K562 (cell line): ENCODE results near the gene HMG20B. TPM values are rescaled to one million over a fixed set of nuclear protein-coding genes. Genes with fewer than 3 reads are reported as not detected.
A peak's percentile ranks its signal among the peaks of the same experiment; 100 is the strongest.

Experiments
- ATF6 ChIP-seq: sonication (generic); formaldehyde crosslinking; IDR thresholded peaks from 2 replicates; pipeline ENCODE4 v1.4.0; 2020; ENCODE audit warnings: mild to moderate bottlenecking, missing genetic modification reagents
- ATF7 ChIP-seq: fragments of 450-650 bp; IDR thresholded peaks from 2 replicates; pipeline ENCODE4 v1.7.1; 2014; ENCODE audit warnings: mild to moderate bottlenecking, moderate library complexity
- BCLAF1 ChIP-seq, 2 experiments: fragments of 450-650 bp in 1 of 2; IDR thresholded peaks; 2 replicates each; pipeline ENCODE4 v1.6.1; 2011 to 2017; ENCODE audit warnings: low read depth in 2 of 2, antibody characterized with exemption in 1 of 2, borderline replicate concordance in 1 of 2, low read length in 1 of 2, mild to moderate bottlenecking in 1 of 2, mixed read lengths in 1 of 2; ENCODE audit not compliant: control insufficient read depth in 1 of 2
- CHD2 ChIP-seq: IDR thresholded peaks from 2 replicates; pipeline ENCODE4 v1.6.1; 2011; ENCODE audit warnings: low read depth, low read length
- CTBP1 ChIP-seq: fragments of 450-650 bp; IDR thresholded peaks from 2 replicates; pipeline ENCODE4 v1.6.1; 2016; ENCODE audit warnings: borderline replicate concordance
- E2F6 ChIP-seq, 2 experiments: IDR thresholded peaks; 2 replicates each; pipeline ENCODE4 v1.6.1; 2011; ENCODE audit warnings: borderline replicate concordance in 1 of 2, control low read depth in 1 of 2, low read depth in 1 of 2, low read length in 1 of 2, mild to moderate bottlenecking in 1 of 2, mixed read lengths in 1 of 2, moderate library complexity in 1 of 2; ENCODE audit not compliant: insufficient read depth in 1 of 2, insufficient read length in 1 of 2, poor library complexity in 1 of 2, severe bottlenecking in 1 of 2; ENCODE audit errors: extremely low read depth in 1 of 2
- ELF2 ChIP-seq: fragments of 250-450 bp; sonication (Bioruptor Pico); IDR thresholded peaks from 2 replicates; pipeline ENCODE4 v1.5.0; 2021; ENCODE audit warnings: mild to moderate bottlenecking
- ETV1 ChIP-seq: fragments of 450-650 bp; conservative IDR thresholded peaks from 2 replicates; pipeline ENCODE4 v1.6.1; 2016; ENCODE audit warnings: missing genetic modification characterization, control low read depth, low read depth, missing compliant biosample characterization
- GATAD2A ChIP-seq: fragments of 450-650 bp; IDR thresholded peaks from 2 replicates; pipeline ENCODE4 v1.6.1; 2017
- HDAC1 ChIP-seq, 2 experiments: fragments of 450-650 bp; IDR thresholded peaks; 2 replicates each; pipeline ENCODE4 v1.6.1; 2016 to 2017; ENCODE audit warnings: inconsistent platforms in 1 of 2, mild to moderate bottlenecking in 1 of 2, moderate library complexity in 1 of 2
- PCBP2 ChIP-seq: fragments of 200-400 bp; formaldehyde crosslinking; IDR thresholded peaks from 2 replicates; pipeline ENCODE4 v1.6.1; 2018; ENCODE audit warnings: low read length, low read depth, mild to moderate bottlenecking, moderate library complexity; ENCODE audit not compliant: poor library complexity, severe bottlenecking
- POLR2H ChIP-seq: IDR thresholded peaks from 2 replicates; pipeline ENCODE4 v1.6.1; 2016; ENCODE audit warnings: missing genetic modification characterization, low read depth, mild to moderate bottlenecking, control low read depth, missing compliant biosample characterization, moderate library complexity
- XRCC4 ChIP-seq: IDR thresholded peaks from one replicate; pipeline ENCODE4 v1.6.1; 2011; ENCODE audit not compliant: insufficient read depth, insufficient read length; ENCODE audit errors: extremely low read depth
- ZBTB7A ChIP-seq: IDR thresholded peaks from 2 replicates; pipeline ENCODE4 v1.6.1; 2011; ENCODE audit warnings: low read depth, mild to moderate bottlenecking, low read length, moderate library complexity, borderline replicate concordance; ENCODE audit not compliant: control insufficient read depth
- ZFP1 ChIP-seq: fragments of 450-650 bp; formaldehyde crosslinking; IDR thresholded peaks from 2 replicates; pipeline ENCODE4 v1.4.0; 2020; ENCODE audit warnings: mild to moderate bottlenecking, mixed read lengths
- ZNF174 ChIP-seq: fragments of 250-450 bp; sonication (Bioruptor Pico); IDR thresholded peaks from 2 replicates; pipeline ENCODE4 v1.4.0; 2020; ENCODE audit warnings: mild to moderate bottlenecking
- ZNF431 ChIP-seq: sonication (generic); formaldehyde crosslinking; IDR thresholded peaks from 2 replicates; pipeline ENCODE4 v1.8.0; 2022; ENCODE audit warnings: mild to moderate bottlenecking, missing genetic modification reagents
- ZNF583 ChIP-seq: fragments of 250-450 bp; sonication (Bioruptor Pico); IDR thresholded peaks from 2 replicates; pipeline ENCODE4 v1.4.0; 2020
- ZNF780A ChIP-seq: fragments of 250-450 bp; sonication (Bioruptor Pico); IDR thresholded peaks from 2 replicates; pipeline ENCODE4 v1.5.0; 2021; ENCODE audit warnings: mild to moderate bottlenecking
- polyA plus RNA-seq, 8 experiments: library from polyadenylated mRNA; depleted of rRNA in 4 of 8; stranded (reverse) in 5 of 8; unstranded in 3 of 8; fragments of >200 nt; fragmentation: Nextera tagmentation in 2 of 8; fragmentation: Illumina TruSeq in 1 of 8; extraction: Ambion mirVana in 2 of 8; extraction: Trizol in 1 of 8; gene quantifications; 2 replicates each; pipeline versions ENCODE4 v1.2.1 to v1.2.3, GENCODE V29; 2011 to 2014; ENCODE audit warnings: inconsistent platforms in 1 of 8, missing spikeins in 1 of 8
- total RNA-seq, 7 experiments: library from RNA; depleted of rRNA in 6 of 7; stranded (reverse); fragments of >200 nt in 6 of 7; fragmentation: Illumina TruSeq in 2 of 7; extraction: Trizol in 2 of 7; gene quantifications; 2 replicates each; pipeline versions ENCODE4 v1.2.1 to v1.2.3, GENCODE V29; 2011 to 2021; ENCODE audit warnings: low replicate concordance in 1 of 7
- TF ChIP-seq, protein P1 (sequence below): fragments of 450-650 bp; IDR thresholded peaks from 2 replicates; pipeline ENCODE4 v1.6.1; 2016

Gene HMG20B
- total and polyA plus RNA-seq, 9 of the 15 experiments (the other 6 are each of a cell fraction or from before 2014, with no cell fraction given) = 0.35 to 172 (median 38.6) TPM

GRCh38 chr19:3607303-3608078 is 34.7 kb downstream of the HMG20B start (continued):
- 0 out of 2 replicates have a peak, but pooled peaks have one; percentile 61 for TF ChIP-seq ATF6 (CRISPR knock-in tag)
- peak; percentile 21; the same call in 1 of the 2 replicates for TF ChIP-seq ETV1
- no peak for TF ChIP-seq XRCC4
- no peak for TF ChIP-seq BCLAF1 (IDR thresholded peaks at IDR 0.05; ENCODE audit: borderline replicate concordance in 1 of 2, control insufficient read depth in 1 of 2, low read depth in 2 of 2, low read length in 1 of 2)
- TF ChIP-seq E2F6 (IDR thresholded peaks at IDR 0.05; ENCODE audit: borderline replicate concordance in 1 of 2, extremely low read depth in 1 of 2, insufficient read depth in 1 of 2, insufficient read length in 1 of 2, low read depth in 1 of 2, low read length in 1 of 2, poor library complexity in 1 of 2, severe bottlenecking in 1 of 2) = no peak
- peak; percentile 25; the same call in 1 of the 2 replicates for TF ChIP-seq ATF7
- no peak for TF ChIP-seq ZNF583 (CRISPR knock-in tag)
- TF ChIP-seq POLR2H (tag) = no peak; the same call in 1 of the 2 replicates
- no peak for TF ChIP-seq PCBP2
- TF ChIP-seq ZFP1 (CRISPR knock-in tag) = no peak
- 0 out of 2 replicates have a peak, but pooled peaks have one; percentile 37 for TF ChIP-seq CHD2
- TF ChIP-seq ZNF431 = no peak
- TF ChIP-seq GATAD2A = peak; percentile 43; the same call in 1 of the 2 replicates
- TF ChIP-seq ZNF174 (CRISPR knock-in tag) = no peak
- peak; percentile 48; the same call in 1 of the 2 replicates for TF ChIP-seq ZBTB7A
- peak; percentile 32; the same call in 1 of the 2 replicates for TF ChIP-seq CTBP1
- TF ChIP-seq HDAC1 (IDR thresholded peaks at IDR 0.05) = peak in 1 of 2 experiments; percentile 12; a peak in 1 of 4 replicates
- 0 out of 2 replicates have a peak, but pooled peaks have one; percentile 11 for TF ChIP-seq ELF2 (CRISPR knock-in tag)
- 0 out of 2 replicates have a peak, but pooled peaks have one; percentile 74 for TF ChIP-seq ZNF780A (CRISPR knock-in tag)
- TF ChIP-seq, protein P1, sequence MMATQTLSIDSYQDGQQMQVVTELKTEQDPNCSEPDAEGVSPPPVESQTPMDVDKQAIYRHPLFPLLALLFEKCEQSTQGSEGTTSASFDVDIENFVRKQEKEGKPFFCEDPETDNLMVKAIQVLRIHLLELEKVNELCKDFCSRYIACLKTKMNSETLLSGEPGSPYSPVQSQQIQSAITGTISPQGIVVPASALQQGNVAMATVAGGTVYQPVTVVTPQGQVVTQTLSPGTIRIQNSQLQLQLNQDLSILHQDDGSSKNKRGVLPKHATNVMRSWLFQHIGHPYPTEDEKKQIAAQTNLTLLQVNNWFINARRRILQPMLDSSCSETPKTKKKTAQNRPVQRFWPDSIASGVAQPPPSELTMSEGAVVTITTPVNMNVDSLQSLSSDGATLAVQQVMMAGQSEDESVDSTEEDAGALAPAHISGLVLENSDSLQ = no peak
